H9 (cell line): Measurements from ENCODE around the gene MOB3B. TPM values are rescaled to one million over a fixed set of nuclear protein-coding genes. Genes with fewer than 3 reads are reported as not detected.

Experiments used
- DNase-seq: peaks from one replicate; pipeline ENCODE4 v3.0.0-alpha.2; 2017
- H2AFZ ChIP-seq: one replicate; pipeline ENCODE4 v1.6.1; 2013; ENCODE audit warnings: mild to moderate bottlenecking, low read length, control low read depth, moderate library complexity
- H2AK5ac ChIP-seq: 2 replicates; pipeline ENCODE4 v1.6.1; 2013; ENCODE audit warnings: low read length, control low read depth, mixed read lengths; ENCODE audit not compliant: insufficient read length
- H2BK120ac ChIP-seq: one replicate; pipeline ENCODE4 v1.6.1; 2013; ENCODE audit warnings: low read depth, mild to moderate bottlenecking, low read length, control low read depth, inconsistent platforms; ENCODE audit not compliant: poor library complexity, severe bottlenecking
- H2BK12ac ChIP-seq: 2 replicates; pipeline ENCODE4 v1.6.1; 2013; ENCODE audit warnings: low read length, control low read depth, mixed read lengths, low read depth; ENCODE audit not compliant: insufficient read length
- H2BK15ac ChIP-seq: 2 replicates; pipeline ENCODE4 v1.6.1; 2013; ENCODE audit warnings: low read depth, low read length, control low read depth
- H2BK20ac ChIP-seq: one replicate; pipeline ENCODE4 v1.6.1; 2013; ENCODE audit warnings: low read depth, mild to moderate bottlenecking, low read length, control low read depth, inconsistent platforms; ENCODE audit not compliant: poor library complexity, severe bottlenecking
- H2BK5ac ChIP-seq: 2 replicates; pipeline ENCODE4 v1.6.1; 2013; ENCODE audit warnings: low read length, control low read depth, mixed read lengths; ENCODE audit not compliant: insufficient read length
- H3K14ac ChIP-seq: 2 replicates; pipeline ENCODE4 v1.6.1; 2013; ENCODE audit warnings: low read length, control low read depth; ENCODE audit not compliant: insufficient read depth
- H3K18ac ChIP-seq: 2 replicates; pipeline ENCODE4 v1.6.1; 2013; ENCODE audit warnings: low read depth, mild to moderate bottlenecking, mixed read lengths, low read length, control low read depth; ENCODE audit not compliant: insufficient read length
- H3K23ac ChIP-seq: 2 replicates; pipeline ENCODE4 v1.6.1; 2013; ENCODE audit warnings: low read length, control low read depth, mixed read lengths, low read depth; ENCODE audit not compliant: insufficient read length
- H3K23me2 ChIP-seq: 2 replicates; pipeline ENCODE4 v1.6.1; 2013; ENCODE audit warnings: low read depth, mild to moderate bottlenecking, mixed read lengths, low read length, control low read depth; ENCODE audit not compliant: insufficient read length, poor library complexity, severe bottlenecking
- H3K27ac ChIP-seq: 2 replicates; pipeline ENCODE4 v1.5.1; 2013; ENCODE audit warnings: low read length, control low read depth, mixed read lengths, low read depth; ENCODE audit not compliant: insufficient read length
- H3K27me3 ChIP-seq: 2 replicates; pipeline ENCODE4 v1.6.1; 2013; ENCODE audit warnings: low read length, control low read depth, inconsistent platforms; ENCODE audit not compliant: insufficient read depth
- H3K4ac ChIP-seq: 2 replicates; pipeline ENCODE4 v1.6.1; 2013; ENCODE audit warnings: low read depth, mild to moderate bottlenecking, control low read depth, inconsistent platforms, low read length, moderate library complexity
- H3K4me1 ChIP-seq: 2 replicates; pipeline ENCODE4 v1.6.1; 2013; ENCODE audit warnings: low read length, control low read depth, inconsistent platforms; ENCODE audit not compliant: insufficient read depth
- H3K4me2 ChIP-seq: 2 replicates; pipeline ENCODE4 v1.6.1; 2013; ENCODE audit warnings: low read length, control low read depth, mixed read lengths; ENCODE audit not compliant: insufficient read length, insufficient read depth
- H3K56ac ChIP-seq: 2 replicates; pipeline ENCODE4 v1.6.1; 2013; ENCODE audit warnings: low read depth, mild to moderate bottlenecking, mixed read lengths, low read length, control low read depth; ENCODE audit not compliant: insufficient read length
- H3K79me1 ChIP-seq: 2 replicates; pipeline ENCODE4 v1.6.1; 2013; ENCODE audit warnings: low read depth, mild to moderate bottlenecking, moderate library complexity, low read length, control low read depth, inconsistent platforms; ENCODE audit not compliant: insufficient read depth, poor library complexity, severe bottlenecking
- H3K79me2 ChIP-seq: 2 replicates; pipeline ENCODE4 v1.6.1; 2013; ENCODE audit warnings: low read length, control low read depth, inconsistent platforms; ENCODE audit not compliant: insufficient read depth
- H3K9ac ChIP-seq: 2 replicates; pipeline ENCODE4 v1.6.1; 2013; ENCODE audit warnings: low read length, control low read depth, mixed read lengths; ENCODE audit not compliant: insufficient read length; ENCODE audit errors: extremely low read depth
- H3K9me3 ChIP-seq: one replicate; pipeline ENCODE4 v1.6.1; 2013; ENCODE audit warnings: low read depth, low read length, inconsistent platforms; ENCODE audit not compliant: control insufficient read depth
- H3T11ph ChIP-seq: one replicate; pipeline ENCODE4 v1.6.1; 2013; ENCODE audit warnings: mild to moderate bottlenecking, low read length, control low read depth, inconsistent platforms
- H4K20me1 ChIP-seq: one replicate; pipeline ENCODE4 v1.6.1; 2013; ENCODE audit not compliant: control insufficient read depth, insufficient read length, insufficient read depth
- H4K5ac ChIP-seq: 2 replicates; pipeline ENCODE4 v1.6.1; 2013; ENCODE audit warnings: low read depth, mild to moderate bottlenecking, mixed read lengths, low read length, control low read depth; ENCODE audit not compliant: insufficient read length
- H4K8ac ChIP-seq: replicated peaks from 2 replicates; pipeline ENCODE4 v1.6.1; 2013; ENCODE audit warnings: low read length, control low read depth, mixed read lengths, low read depth; ENCODE audit not compliant: insufficient read length
- H4K91ac ChIP-seq: 2 replicates; pipeline ENCODE4 v1.6.1; 2013; ENCODE audit warnings: low read depth, mild to moderate bottlenecking, moderate library complexity, mixed read lengths, low read length, control low read depth; ENCODE audit not compliant: insufficient read length
- H3K27ac Mint-ChIP-seq, 3 experiments: 2 replicates in 2 of 3; 3 replicates in 1 of 3; pipeline ENCODE4 v1.8.0; 2020 to 2021; ENCODE audit warnings: mixed read lengths in 3 of 3, mild to moderate bottlenecking in 1 of 3, moderate library complexity in 1 of 3
- H3K27me3 Mint-ChIP-seq: 2 replicates; pipeline ENCODE4 v1.8.0; 2021; ENCODE audit warnings: low read depth, mild to moderate bottlenecking, moderate library complexity, mixed read lengths
- H3K36me3 Mint-ChIP-seq, 3 experiments: 2 replicates in 2 of 3; 3 replicates in 1 of 3; pipeline ENCODE4 v1.8.0; 2020 to 2021; ENCODE audit warnings: low read depth in 3 of 3, mixed read lengths in 3 of 3; ENCODE audit not compliant: insufficient read depth in 1 of 3
- H3K4me1 Mint-ChIP-seq, 2 experiments: 2 replicates each; pipeline ENCODE4 v1.8.0; 2020; ENCODE audit warnings: mixed read lengths in 2 of 2
- H3K4me3 Mint-ChIP-seq, 2 experiments: 2 replicates in 1 of 2; 3 replicates in 1 of 2; pipeline ENCODE4 v1.8.0; 2020 to 2021; ENCODE audit warnings: mild to moderate bottlenecking in 2 of 2, mixed read lengths in 2 of 2, moderate library complexity in 1 of 2
- H3K9me3 Mint-ChIP-seq, 2 experiments: 2 replicates in 1 of 2; 3 replicates in 1 of 2; pipeline ENCODE4 v1.8.0; 2020; ENCODE audit warnings: mild to moderate bottlenecking in 2 of 2, mixed read lengths in 2 of 2, moderate library complexity in 1 of 2
- WGBS: extraction: QIAGEN DNeasy Blood & Tissue Kit; methylation state at CpG from one replicate; pipeline ENCODE4 v1.1.7; 2013; ENCODE audit warnings: missing lambda C conversion rate, low lambda C conversion rate, mixed read lengths; ENCODE audit not compliant: insufficient read length; ENCODE audit errors: extremely low coverage; 5-methylcytosine and 5-hydroxymethylcytosine counted together
- total RNA-seq: library from RNA; stranded (reverse); gene quantifications from 2 replicates; pipeline ENCODE4 v1.2.1, GENCODE V29; 2021
- TF ChIP-seq, protein P1 (sequence below): fragments of 200-600 bp; sonication (generic); conservative IDR thresholded peaks from 3 replicates; pipeline ENCODE4 v1.8.0; 2021; ENCODE audit warnings: antibody characterized with exemption, mild to moderate bottlenecking

The MOB3B gene
- total RNA-seq, 1 experiment from 2014 or later, result 9.8 TPM

DNA sequence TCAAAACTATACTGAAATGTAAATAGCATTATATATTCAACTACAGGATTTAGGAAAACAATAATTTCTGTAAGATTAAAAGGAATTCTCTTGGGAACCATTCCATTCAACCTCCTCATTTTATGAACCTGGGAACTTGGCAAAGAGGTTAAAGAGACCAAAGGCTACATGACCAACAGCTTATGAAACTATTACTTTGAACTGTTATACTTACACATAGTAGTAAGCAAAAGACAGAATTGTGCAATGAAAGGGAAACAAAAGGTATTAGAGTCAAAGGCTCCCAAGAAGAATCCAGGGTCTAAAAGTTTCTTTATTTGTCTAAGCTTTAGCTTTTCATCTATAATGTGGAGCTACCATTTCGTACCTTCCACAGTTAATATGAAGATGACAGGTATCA, 36.5 kb upstream of the MOB3B start:
- H2BK5ac ChIP-seq, result no peak overlapping the region
- H3K27ac Mint-ChIP-seq, result no peak overlapping the region
- no peaks in the 10 kb centered on the region for H3K27me3 ChIP-seq

More for the DNA sequence above, 36.5 kb upstream of the MOB3B start:
- H3K9ac ChIP-seq, result no peak overlapping the region
- no peaks in the 10 kb centered on the region for H3K4me1 ChIP-seq
- H3K14ac ChIP-seq, result no peak overlapping the region
- H3K23me2 ChIP-seq, result no peaks in the 10 kb centered on the region
- no peaks in the 10 kb centered on the region for H3K9me3 ChIP-seq
- Mint-ChIP-seq H3K36me3 (peaks cover 9 to 39% (median 30%) of the 10 kb centered on the region in 3 experiments; a peak in 6 of 7 replicates), H3K4me3 (no peak overlapping the region), H3K9me3 (no peaks in the 10 kb centered on the region; a peak in 1 of 5 replicates), H3K27me3 (no peaks in the 10 kb centered on the region), H3K4me1 (no peaks in the 10 kb centered on the region)
- no peak for DNase-seq
- no peak overlapping the region for H3K23ac ChIP-seq
- H3K27ac ChIP-seq, result no peak overlapping the region
- H2BK20ac ChIP-seq, result no peak overlapping the region
- no peak overlapping the region for H3K4me2 ChIP-seq
- H2BK12ac ChIP-seq, result no peak overlapping the region
- TF ChIP-seq, protein P1, sequence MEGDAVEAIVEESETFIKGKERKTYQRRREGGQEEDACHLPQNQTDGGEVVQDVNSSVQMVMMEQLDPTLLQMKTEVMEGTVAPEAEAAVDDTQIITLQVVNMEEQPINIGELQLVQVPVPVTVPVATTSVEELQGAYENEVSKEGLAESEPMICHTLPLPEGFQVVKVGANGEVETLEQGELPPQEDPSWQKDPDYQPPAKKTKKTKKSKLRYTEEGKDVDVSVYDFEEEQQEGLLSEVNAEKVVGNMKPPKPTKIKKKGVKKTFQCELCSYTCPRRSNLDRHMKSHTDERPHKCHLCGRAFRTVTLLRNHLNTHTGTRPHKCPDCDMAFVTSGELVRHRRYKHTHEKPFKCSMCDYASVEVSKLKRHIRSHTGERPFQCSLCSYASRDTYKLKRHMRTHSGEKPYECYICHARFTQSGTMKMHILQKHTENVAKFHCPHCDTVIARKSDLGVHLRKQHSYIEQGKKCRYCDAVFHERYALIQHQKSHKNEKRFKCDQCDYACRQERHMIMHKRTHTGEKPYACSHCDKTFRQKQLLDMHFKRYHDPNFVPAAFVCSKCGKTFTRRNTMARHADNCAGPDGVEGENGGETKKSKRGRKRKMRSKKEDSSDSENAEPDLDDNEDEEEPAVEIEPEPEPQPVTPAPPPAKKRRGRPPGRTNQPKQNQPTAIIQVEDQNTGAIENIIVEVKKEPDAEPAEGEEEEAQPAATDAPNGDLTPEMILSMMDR, result no peak
- no CpG with 5 or more reads among the region's 1 CpG for WGBS
- H3K56ac ChIP-seq, result no peak overlapping the region
- no peaks in the 10 kb centered on the region; the same call in 1 of the 2 replicates for H3K79me2 ChIP-seq
- no peak overlapping the region for H3K4ac ChIP-seq
- no peak overlapping the region for H3T11ph ChIP-seq
- H4K8ac ChIP-seq, result no peak overlapping the region
- no peak overlapping the region for H2AFZ ChIP-seq
- no peaks in the 10 kb centered on the region for H4K20me1 ChIP-seq
- no peaks in the 10 kb centered on the region for H3K79me1 ChIP-seq
- H2BK120ac ChIP-seq, result no peak overlapping the region
- H2AK5ac ChIP-seq, result no peak overlapping the region
- H3K18ac ChIP-seq, result no peak overlapping the region
- no peak overlapping the region for H4K91ac ChIP-seq
- no peak overlapping the region for H2BK15ac ChIP-seq
- H4K5ac ChIP-seq, result no peak overlapping the region
